RWPE2 (cell line): ENCODE measurements around the gene LAMA3.

ENCODE experiments used
- ATAC-seq: fragments of 200-7000 bp; cut with Tn5 transposase; 3 replicates; pipeline ENCODE4 v1.9.1; 2021; ENCODE audit warnings: low read depth
- DNase-seq: peaks from one replicate; pipeline ENCODE4 v3.0.0-alpha.2; 2020; ENCODE audit warnings: low spot score
- H3K27ac ChIP-seq: fragments of 450-650 bp; 2 replicates; pipeline ENCODE4 v1.5.1; 2017; ENCODE audit warnings: mild to moderate bottlenecking; ENCODE audit not compliant: poor library complexity, severe bottlenecking
- H3K27me3 ChIP-seq: fragments of 250-450 bp; sonication (Bioruptor Pico); 2 replicates; pipeline ENCODE4 v1.5.1; 2021; ENCODE audit warnings: mild to moderate bottlenecking, moderate library complexity; ENCODE audit not compliant: insufficient read depth, poor library complexity, severe bottlenecking
- H3K36me3 ChIP-seq: fragments of 250-450 bp; sonication (Bioruptor Pico); 2 replicates; pipeline ENCODE4 v1.5.1; 2020; ENCODE audit warnings: low read depth, mild to moderate bottlenecking, moderate library complexity
- H3K4me1 ChIP-seq: fragments of 250-450 bp; sonication (Bioruptor Pico); 2 replicates; pipeline ENCODE4 v1.5.1; 2021; ENCODE audit warnings: mild to moderate bottlenecking, moderate library complexity; ENCODE audit not compliant: insufficient read depth, poor library complexity, severe bottlenecking
- H3K4me3 ChIP-seq: fragments of 250-450 bp; sonication (Bioruptor Pico); 2 replicates; pipeline ENCODE4 v1.5.1; 2021; ENCODE audit warnings: mild to moderate bottlenecking, moderate library complexity; ENCODE audit not compliant: severe bottlenecking
- H3K9me3 ChIP-seq: fragments of 250-450 bp; sonication (Bioruptor Pico); 2 replicates; pipeline ENCODE4 v1.5.1; 2021; ENCODE audit warnings: mild to moderate bottlenecking, moderate library complexity; ENCODE audit not compliant: severe bottlenecking
- CTCF ChIP-seq: fragments of 450-650 bp; IDR thresholded peaks from one replicate; pipeline ENCODE4 v1.5.1; 2017; ENCODE audit warnings: mild to moderate bottlenecking, moderate library complexity; ENCODE audit not compliant: poor library complexity, severe bottlenecking

The LAMA3 gene

DNA sequence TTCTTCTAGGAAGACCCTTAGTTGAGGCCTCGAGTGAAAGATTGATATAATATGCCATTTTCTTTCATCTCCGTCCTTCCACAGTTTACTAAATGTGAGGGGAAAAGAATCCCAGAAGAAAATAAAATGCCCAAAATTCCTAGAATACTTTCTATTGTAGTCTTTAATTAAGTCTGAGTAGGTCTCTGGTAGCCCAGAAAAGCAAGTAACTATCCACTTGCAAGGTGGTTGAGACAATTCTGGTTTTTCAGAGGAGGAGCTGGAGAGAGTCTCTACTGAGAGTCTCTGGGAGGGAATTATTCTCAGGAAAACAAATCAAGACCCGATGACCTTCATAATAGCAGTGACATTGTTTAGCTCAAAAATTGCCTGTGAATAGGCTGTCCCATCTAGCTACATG, 261.4 kb downstream of the LAMA3 start:
- Histone ChIP-seq H3K27me3 (no peaks in the 10 kb centered on the region), H3K27ac (no peak overlapping the region), H3K36me3 (peaks cover 96% of the 10 kb centered on the region), H3K4me3 (no peak overlapping the region), H3K4me1 (no peaks in the 10 kb centered on the region), H3K9me3 (no peaks in the 10 kb centered on the region)
- no peak for ATAC-seq
- no peak for TF ChIP-seq CTCF
- DNase-seq: no peak

GRCh38 chr18:23951206-23951605, 262.0 kb downstream of the LAMA3 start:
- no peak overlapping the region for H3K4me3 ChIP-seq
- H3K27ac ChIP-seq: no peak overlapping the region
- no peaks in the 10 kb centered on the region for H3K4me1 ChIP-seq
- no peak for TF ChIP-seq CTCF
- ATAC-seq (no peak), DNase-seq (no peak)
- H3K9me3 ChIP-seq: no peaks in the 10 kb centered on the region
- peaks cover 92% of the 10 kb centered on the region for H3K36me3 ChIP-seq
- H3K27me3 ChIP-seq: no peaks in the 10 kb centered on the region

DNA sequence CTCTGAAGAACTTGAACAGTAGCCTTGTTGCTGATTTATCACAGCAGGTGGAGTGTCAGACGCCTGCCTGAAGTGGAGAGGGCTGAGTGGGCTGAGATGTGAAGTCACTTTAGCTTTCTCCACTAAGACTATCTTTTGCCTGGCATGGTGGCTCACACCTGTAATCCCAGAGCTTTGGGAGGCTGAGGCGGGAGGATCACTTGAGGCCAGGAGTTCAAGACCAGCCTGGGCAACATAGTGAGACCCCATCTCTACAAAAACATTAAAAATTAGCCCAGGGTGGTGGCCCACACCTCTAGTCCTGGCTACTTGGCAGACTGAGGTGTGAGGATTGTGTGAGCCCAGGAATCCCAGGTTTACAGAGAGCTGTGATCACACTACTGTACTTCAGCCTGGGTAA, 264.7 kb downstream of the LAMA3 start:
- Histone ChIP-seq H3K4me3 (no peak overlapping the region), H3K36me3 (peaks cover 65% of the 10 kb centered on the region), H3K27ac (no peak overlapping the region), H3K9me3 (no peaks in the 10 kb centered on the region), H3K4me1 (no peaks in the 10 kb centered on the region), H3K27me3 (no peaks in the 10 kb centered on the region)
- ATAC-seq (no peak), DNase-seq (no peak)
- TF ChIP-seq CTCF: no peak

DNA sequence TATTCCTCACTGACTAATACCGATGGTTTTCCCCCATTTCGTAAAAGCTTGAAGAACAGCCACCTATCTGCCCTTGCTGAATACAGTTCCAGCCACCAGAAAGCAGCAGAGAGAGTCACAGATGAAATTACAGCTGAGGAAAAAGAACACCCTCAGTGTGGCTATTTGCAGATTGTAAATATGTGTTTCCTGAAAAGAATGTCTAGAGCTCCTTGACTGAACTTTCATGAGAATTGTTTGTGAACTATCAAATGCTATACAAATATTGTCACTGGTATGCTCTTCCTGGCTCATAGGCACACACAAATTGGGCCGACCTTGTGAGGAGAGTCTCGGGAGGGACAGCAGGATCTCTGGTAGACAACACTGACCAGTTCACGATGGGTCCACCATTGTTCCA, 267.2 kb downstream of the LAMA3 start:
- Histone ChIP-seq H3K4me1 (no peaks in the 10 kb centered on the region), H3K4me3 (no peak overlapping the region), H3K27me3 (no peaks in the 10 kb centered on the region), H3K9me3 (no peaks in the 10 kb centered on the region), H3K36me3 (peaks cover 40% of the 10 kb centered on the region), H3K27ac (no peak overlapping the region)
- no peak for TF ChIP-seq CTCF
- no peak for DNase-seq
- ATAC-seq: no peak

DNA sequence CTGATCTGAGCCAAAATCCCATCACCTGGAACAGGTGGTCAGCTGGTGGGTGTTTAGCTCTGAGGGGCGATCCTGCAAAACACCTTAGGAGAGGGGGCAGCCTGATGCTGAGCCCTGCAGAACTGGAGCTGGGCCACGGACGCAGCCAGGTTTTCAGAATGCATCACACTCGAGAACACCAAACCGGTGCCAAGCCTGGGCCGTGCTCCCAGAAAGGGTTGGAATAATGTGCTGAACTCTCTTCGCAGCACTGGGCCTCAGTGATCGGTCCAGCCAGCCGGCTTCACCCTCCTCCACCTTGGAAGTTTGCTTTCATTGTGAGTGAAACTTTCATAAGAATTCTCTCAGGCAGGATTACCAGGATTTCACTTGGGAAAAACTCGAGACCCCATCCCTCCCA, 268.8 kb downstream of the LAMA3 start:
- H3K36me3 ChIP-seq: peaks cover 25% of the 10 kb centered on the region
- no peaks in the 10 kb centered on the region for H3K9me3 ChIP-seq
- no peak overlapping the region for H3K4me3 ChIP-seq
- no peak for TF ChIP-seq CTCF
- H3K27ac ChIP-seq: no peak overlapping the region
- DNase-seq (no peak), ATAC-seq (peak; percentile 17; the same call in 1 of the 3 replicates)
- H3K4me1 ChIP-seq: no peaks in the 10 kb centered on the region
- no peaks in the 10 kb centered on the region for H3K27me3 ChIP-seq
